HCT116 (cell line): Measurements from ENCODE around the gene AKNAD1. TPM values are rescaled to one million over a fixed set of nuclear protein-coding genes. Genes with fewer than 3 reads are reported as not detected.

Experiments used
- ATAC-seq: fragments of 200-7000 bp; cut with Tn5 transposase; 2 replicates; pipeline ENCODE4 v1.9.1; 2020; ENCODE audit warnings: mild to moderate bottlenecking, moderate library complexity
- BruUV-seq: library from RNA; stranded (reverse); fragments of 400-500 nt; replicated peaks from 2 replicates; lab custom pipeline; 2021; lab: Mats Ljungman, UMichigan
- CTCF ChIA-PET: fragments of 300-600 bp; sonication (Branson Sonifier 250); formaldehyde crosslinking; loops from one replicate; lab custom pipeline; 2021; ENCODE audit warnings: antibody characterized with exemption; lab: Charles Lee
- POLR2A ChIA-PET: fragments of 300-600, 350-600 bp; sonication (Branson Sonifier 250); formaldehyde crosslinking; loops from one replicate; lab custom pipeline; 2021; ENCODE audit warnings: antibody characterized with exemption; lab: Charles Lee
- RAD21 ChIA-PET, 2 experiments: fragments of 300-600 bp; sonication (Branson Sonifier 250); formaldehyde crosslinking; loops; one replicate each; lab custom pipeline; 2023; ENCODE audit warnings: low total read pairs in 2 of 2; ENCODE audit not compliant: uncharacterized antibody in 2 of 2, unreplicated experiment in 2 of 2, low non-redundant PET in 1 of 2; lab: Charles Lee
- DNase-seq: peaks from one replicate; pipeline ENCODE4 v3.0.0-alpha.2; 2010; ENCODE audit warnings: low read depth, low spot score
- H2AFZ ChIP-seq: fragments of 200-600 bp; shearing (Covaris generic), sonication (generic); 2 replicates; pipeline ENCODE4 v1.6.1; 2017; ENCODE audit warnings: low read depth, mixed run types, mixed read lengths, antibody characterized with exemption, low read length; ENCODE audit not compliant: poor library complexity, severe bottlenecking
- H3K27ac ChIP-seq: 2 replicates; pipeline ENCODE4 v1.5.1; 2012; ENCODE audit warnings: low read depth, low read length
- H3K27me3 ChIP-seq: fragments of 200-600 bp; sonication (generic); 2 replicates; pipeline ENCODE4 v1.6.1; 2016; ENCODE audit warnings: mixed run types, low read length, mixed read lengths; ENCODE audit not compliant: insufficient read depth
- H3K36me3 ChIP-seq, 2 experiments: fragments of 200-500 bp in 1 of 2; fragments of 200-600 bp in 1 of 2; sonication (Bioruptor generic) in 1 of 2; sonication (generic) in 1 of 2; 2 replicates each; pipeline versions ENCODE4 v1.5.1 to v1.6.1; 2014 to 2016; ENCODE audit warnings: low read length in 2 of 2, inconsistent platforms in 1 of 2, mixed read lengths in 1 of 2, mixed run types in 1 of 2; ENCODE audit not compliant: insufficient read depth in 2 of 2, control insufficient read depth in 1 of 2
- H3K4me1 ChIP-seq, 2 experiments: fragments of 200-600 bp in 1 of 2; sonication (generic) in 1 of 2; 2 replicates each; pipeline versions ENCODE4 v1.5.1 to v1.6.1; 2012 to 2017; ENCODE audit warnings: low read length in 2 of 2, inconsistent platforms in 1 of 2, mild to moderate bottlenecking in 1 of 2, mixed read lengths in 1 of 2, mixed run types in 1 of 2, moderate library complexity in 1 of 2; ENCODE audit not compliant: insufficient read depth in 2 of 2, control insufficient read depth in 1 of 2
- H3K4me2 ChIP-seq: fragments of 200-600 bp; sonication (generic); 2 replicates; pipeline ENCODE4 v1.6.1; 2017; ENCODE audit warnings: mixed run types, low read length, mixed read lengths
- H3K4me3 ChIP-seq, 2 experiments: fragments of 200-600 bp in 1 of 2; sonication (generic) in 1 of 2; replicated peaks in 1 of 2; 2 replicates each; pipeline ENCODE4 v1.5.1; 2011 to 2016; ENCODE audit warnings: low read length in 2 of 2, control low read depth in 1 of 2, low read depth in 1 of 2, mild to moderate bottlenecking in 1 of 2, mixed read lengths in 1 of 2, mixed run types in 1 of 2
- H3K79me2 ChIP-seq: fragments of 200-600 bp; sonication (generic); 2 replicates; pipeline ENCODE4 v1.6.1; 2017; ENCODE audit warnings: mild to moderate bottlenecking, mixed run types, low read length, moderate library complexity, mixed read lengths; ENCODE audit not compliant: insufficient read depth
- H3K9ac ChIP-seq: fragments of 200-600 bp; sonication (generic); 2 replicates; pipeline ENCODE4 v1.6.1; 2016; ENCODE audit warnings: low read length, mixed read lengths
- H3K9me2 ChIP-seq: fragments of 200-600 bp; sonication (generic), shearing (Covaris generic); 2 replicates; pipeline ENCODE4 v1.6.1; 2017; ENCODE audit warnings: mixed run types, mild to moderate bottlenecking, moderate library complexity; ENCODE audit not compliant: insufficient read depth
- H3K9me3 ChIP-seq, 2 experiments: fragments of 200-500 bp in 1 of 2; fragments of 200-600 bp in 1 of 2; sonication (Bioruptor generic) in 1 of 2; sonication (generic) in 1 of 2; 2 replicates each; pipeline ENCODE4 v1.6.1; 2014 to 2017; ENCODE audit warnings: low read length in 2 of 2, mixed read lengths in 2 of 2, inconsistent platforms in 1 of 2, low read depth in 1 of 2, mild to moderate bottlenecking in 1 of 2, mixed run types in 1 of 2, moderate library complexity in 1 of 2; ENCODE audit not compliant: control insufficient read depth in 1 of 2, insufficient read depth in 1 of 2
- H4K20me1 ChIP-seq: fragments of 200-600 bp; sonication (generic), shearing (Covaris generic); 2 replicates; pipeline ENCODE4 v1.6.1; 2017; ENCODE audit warnings: mixed run types, mild to moderate bottlenecking, moderate library complexity; ENCODE audit not compliant: insufficient read depth
- CEBPB ChIP-seq: IDR thresholded peaks from 2 replicates; pipeline ENCODE4 v1.6.1; 2012; ENCODE audit warnings: low read depth
- SP1 ChIP-seq: IDR thresholded peaks from 2 replicates; pipeline ENCODE4 v1.6.1; 2012; ENCODE audit warnings: low read depth
- ZBTB33 ChIP-seq: IDR thresholded peaks from 2 replicates; pipeline ENCODE4 v1.6.1; 2011; ENCODE audit warnings: mild to moderate bottlenecking, low read length, moderate library complexity; ENCODE audit not compliant: insufficient replicate concordance; ENCODE audit errors: extremely low read depth
- intact Hi-C: fragments of 100-400 bp; cut with micrococcal nuclease; formaldehyde crosslinking; loops from 2 replicates; pipeline ENCODE4 v1.10.0; 2022
- total RNA-seq: library from RNA; stranded (reverse); gene quantifications from one replicate; pipeline ENCODE4 v1.2.1, GENCODE V29; 2021; ENCODE audit not compliant: unreplicated experiment
- TF ChIP-seq, protein P1 (sequence below): IDR thresholded peaks from 2 replicates; pipeline ENCODE4 v1.6.1; 2012
- TF ChIP-seq, protein P2 (sequence below): IDR thresholded peaks from 2 replicates; pipeline ENCODE4 v1.6.1; 2012; ENCODE audit warnings: low read depth

The AKNAD1 gene
- total RNA-seq, 1 experiment from 2014 or later: 0.15 TPM

DNA sequence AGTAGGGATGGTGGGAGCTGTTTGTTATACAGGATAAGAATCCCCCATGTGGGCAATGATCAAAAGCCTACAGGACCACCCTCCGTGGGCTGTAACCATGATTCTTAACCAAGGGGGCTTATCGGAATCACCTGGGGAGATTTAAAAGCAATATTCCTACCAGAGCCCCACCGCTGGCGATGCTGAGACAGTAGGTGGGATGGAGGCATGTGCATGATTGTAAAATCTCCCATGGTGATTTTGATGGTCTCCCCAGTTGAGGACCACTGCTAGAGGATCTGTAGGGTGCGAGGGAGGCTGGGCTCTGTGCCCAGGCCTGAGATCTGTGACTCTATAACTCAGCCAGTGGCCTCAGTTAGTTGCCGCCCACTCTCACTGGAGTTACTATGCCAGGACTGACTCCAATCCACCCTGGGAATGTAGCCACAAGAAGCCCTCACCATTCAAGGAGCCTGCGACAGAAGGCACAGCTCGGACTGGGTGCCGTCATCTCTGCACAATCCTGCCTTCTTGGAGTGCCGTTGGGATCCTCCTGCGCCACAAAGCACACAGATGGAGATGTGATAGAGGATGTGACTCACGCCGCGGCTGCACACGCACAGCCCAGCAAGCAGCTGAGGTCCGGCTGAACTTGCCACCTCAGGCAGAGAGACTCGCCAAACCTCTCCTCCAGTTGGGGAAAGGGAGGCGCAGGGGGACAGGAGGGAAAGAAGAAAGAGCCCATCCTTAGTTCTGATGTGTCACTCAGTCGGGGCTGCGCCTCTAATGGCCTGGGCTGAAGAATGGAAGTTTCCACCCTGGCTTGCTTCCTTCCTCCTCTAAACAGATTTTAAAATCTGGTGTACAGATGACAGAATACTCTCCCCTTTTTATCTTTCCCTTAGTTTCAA is 26.5 kb downstream of the AKNAD1 start (continued):
- TF ChIP-seq ZBTB33 (no peak), CEBPB (no peak)

DNA sequence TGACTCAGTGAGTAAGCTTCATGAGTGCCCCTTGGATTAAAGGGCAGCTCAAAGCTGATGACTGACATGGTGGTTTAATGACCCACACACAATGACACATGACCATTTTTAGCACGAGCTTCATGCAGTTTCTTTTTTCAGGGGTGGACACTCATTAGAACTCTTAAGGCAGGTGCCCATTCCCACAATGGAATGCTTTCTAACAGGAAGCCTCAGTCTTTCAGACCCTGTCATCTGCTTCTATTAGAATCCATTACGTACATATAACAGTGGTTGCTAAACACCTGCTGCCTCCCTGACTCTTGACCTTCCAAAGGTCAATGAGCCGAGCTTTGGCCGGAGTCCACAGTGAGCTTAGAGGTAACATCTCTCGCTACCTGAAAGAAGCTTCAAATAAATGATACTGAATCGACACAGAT is 27.4 kb downstream of the AKNAD1 start:
- Histone ChIP-seq H3K4me2 (peak overlapping the region; percentile 85), H3K4me1 (peaks cover 20 to 45% of the 10 kb centered on the region in 2 experiments)
- no peak for DNase-seq

More for the DNA sequence above, 27.4 kb downstream of the AKNAD1 start:
- Histone ChIP-seq H3K4me3 (no peak overlapping the region), H4K20me1 (no peaks in the 10 kb centered on the region), H3K27me3 (no peaks in the 10 kb centered on the region), H2AFZ (no peak overlapping the region), H3K9me2 (no peaks in the 10 kb centered on the region)
- RAD21 ChIA-PET: interaction anchor here in 1 of 2 experiments (0.9 kb wide), 1 partner anchor 69 kb away, joined by 3 read pairs; no protein-coding TSS in a partner anchor
- no TSS peak for BruUV-seq
- no peak for ATAC-seq
- TF ChIP-seq, protein P1, sequence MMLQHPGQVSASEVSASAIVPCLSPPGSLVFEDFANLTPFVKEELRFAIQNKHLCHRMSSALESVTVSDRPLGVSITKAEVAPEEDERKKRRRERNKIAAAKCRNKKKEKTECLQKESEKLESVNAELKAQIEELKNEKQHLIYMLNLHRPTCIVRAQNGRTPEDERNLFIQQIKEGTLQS: no peak
- TF ChIP-seq SP1: no peak
- TF ChIP-seq, protein P2, sequence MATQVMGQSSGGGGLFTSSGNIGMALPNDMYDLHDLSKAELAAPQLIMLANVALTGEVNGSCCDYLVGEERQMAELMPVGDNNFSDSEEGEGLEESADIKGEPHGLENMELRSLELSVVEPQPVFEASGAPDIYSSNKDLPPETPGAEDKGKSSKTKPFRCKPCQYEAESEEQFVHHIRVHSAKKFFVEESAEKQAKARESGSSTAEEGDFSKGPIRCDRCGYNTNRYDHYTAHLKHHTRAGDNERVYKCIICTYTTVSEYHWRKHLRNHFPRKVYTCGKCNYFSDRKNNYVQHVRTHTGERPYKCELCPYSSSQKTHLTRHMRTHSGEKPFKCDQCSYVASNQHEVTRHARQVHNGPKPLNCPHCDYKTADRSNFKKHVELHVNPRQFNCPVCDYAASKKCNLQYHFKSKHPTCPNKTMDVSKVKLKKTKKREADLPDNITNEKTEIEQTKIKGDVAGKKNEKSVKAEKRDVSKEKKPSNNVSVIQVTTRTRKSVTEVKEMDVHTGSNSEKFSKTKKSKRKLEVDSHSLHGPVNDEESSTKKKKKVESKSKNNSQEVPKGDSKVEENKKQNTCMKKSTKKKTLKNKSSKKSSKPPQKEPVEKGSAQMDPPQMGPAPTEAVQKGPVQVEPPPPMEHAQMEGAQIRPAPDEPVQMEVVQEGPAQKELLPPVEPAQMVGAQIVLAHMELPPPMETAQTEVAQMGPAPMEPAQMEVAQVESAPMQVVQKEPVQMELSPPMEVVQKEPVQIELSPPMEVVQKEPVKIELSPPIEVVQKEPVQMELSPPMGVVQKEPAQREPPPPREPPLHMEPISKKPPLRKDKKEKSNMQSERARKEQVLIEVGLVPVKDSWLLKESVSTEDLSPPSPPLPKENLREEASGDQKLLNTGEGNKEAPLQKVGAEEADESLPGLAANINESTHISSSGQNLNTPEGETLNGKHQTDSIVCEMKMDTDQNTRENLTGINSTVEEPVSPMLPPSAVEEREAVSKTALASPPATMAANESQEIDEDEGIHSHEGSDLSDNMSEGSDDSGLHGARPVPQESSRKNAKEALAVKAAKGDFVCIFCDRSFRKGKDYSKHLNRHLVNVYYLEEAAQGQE: no peak
- TF ChIP-seq, all 23 proteins: peak for 0
- ChIA-PET POLR2A (interaction anchor here (0.7 kb wide), 1 partner anchor 17 kb away, joined by 3 read pairs; no protein-coding TSS in a partner anchor), CTCF (interaction anchor here (0.8 to 5.8 kb wide), 4 partner anchors 8 to 283 kb away, joined by 3 to 93 read pairs (median 12); a partner anchor contains a TSS)
- Histone ChIP-seq H3K79me2 (no peaks in the 10 kb centered on the region), H3K9me3 (no peaks in the 10 kb centered on the region), H3K9ac (no peak overlapping the region), H3K36me3 (no peaks in the 10 kb centered on the region), H3K27ac (no peak overlapping the region)
- intact Hi-C loops: loop anchor here (2.0 to 5.0 kb wide), 2 partner anchors 48 to 433 kb away; partner anchors contain the start of gene GPSM2
